Activated CD4-positive, alpha-beta T cell treated with anti-CD3 and anti-CD28 coated beads, Interleukin-2, amount 10 ng/mL, durations not matched to agents 7 days and 5 days (primary cell): ENCODE results near the gene RAB21. TPM values are rescaled to one million over a fixed set of nuclear protein-coding genes. Genes with fewer than 3 reads are reported as not detected.

Experiments
- CTCF ChIA-PET: fragments of 350-600 bp; sonication (Branson Sonifier 250); formaldehyde crosslinking; loops from one replicate; lab custom pipeline; 2021; ENCODE audit warnings: antibody characterized with exemption; lab: Charles Lee
- POLR2A ChIA-PET: fragments of 350-600 bp; sonication (Branson Sonifier 250); formaldehyde crosslinking; loops from one replicate; lab custom pipeline; 2021; ENCODE audit warnings: antibody characterized with exemption; lab: Charles Lee
- DNase-seq: peaks from one replicate; pipeline ENCODE4 v3.0.0-alpha.2; 2020
- H3K27ac Mint-ChIP-seq: one replicate; pipeline ENCODE4 v1.8.0; 2021; ENCODE audit warnings: mild to moderate bottlenecking, moderate library complexity, mixed read lengths
- H3K27me3 Mint-ChIP-seq: one replicate; pipeline ENCODE4 v1.8.0; 2021; ENCODE audit warnings: mixed read lengths
- H3K36me3 Mint-ChIP-seq: one replicate; pipeline ENCODE4 v1.8.0; 2021; ENCODE audit warnings: low read depth, mixed read lengths
- H3K4me1 Mint-ChIP-seq: one replicate; pipeline ENCODE4 v1.8.0; 2021; ENCODE audit warnings: mixed read lengths
- H3K4me3 Mint-ChIP-seq: one replicate; pipeline ENCODE4 v1.8.0; 2021; ENCODE audit warnings: mild to moderate bottlenecking, moderate library complexity, mixed read lengths
- H3K9me3 Mint-ChIP-seq: one replicate; pipeline ENCODE4 v1.8.0; 2021; ENCODE audit warnings: mixed read lengths
- total RNA-seq, 2 experiments: library from RNA; stranded (reverse); gene quantifications; one replicate each; pipeline ENCODE4 v1.2.3, GENCODE V29; 2021

RAB21 gene
- total RNA-seq, 2 experiments from 2014 or later, result 65.5 to 81.7 TPM

DNA sequence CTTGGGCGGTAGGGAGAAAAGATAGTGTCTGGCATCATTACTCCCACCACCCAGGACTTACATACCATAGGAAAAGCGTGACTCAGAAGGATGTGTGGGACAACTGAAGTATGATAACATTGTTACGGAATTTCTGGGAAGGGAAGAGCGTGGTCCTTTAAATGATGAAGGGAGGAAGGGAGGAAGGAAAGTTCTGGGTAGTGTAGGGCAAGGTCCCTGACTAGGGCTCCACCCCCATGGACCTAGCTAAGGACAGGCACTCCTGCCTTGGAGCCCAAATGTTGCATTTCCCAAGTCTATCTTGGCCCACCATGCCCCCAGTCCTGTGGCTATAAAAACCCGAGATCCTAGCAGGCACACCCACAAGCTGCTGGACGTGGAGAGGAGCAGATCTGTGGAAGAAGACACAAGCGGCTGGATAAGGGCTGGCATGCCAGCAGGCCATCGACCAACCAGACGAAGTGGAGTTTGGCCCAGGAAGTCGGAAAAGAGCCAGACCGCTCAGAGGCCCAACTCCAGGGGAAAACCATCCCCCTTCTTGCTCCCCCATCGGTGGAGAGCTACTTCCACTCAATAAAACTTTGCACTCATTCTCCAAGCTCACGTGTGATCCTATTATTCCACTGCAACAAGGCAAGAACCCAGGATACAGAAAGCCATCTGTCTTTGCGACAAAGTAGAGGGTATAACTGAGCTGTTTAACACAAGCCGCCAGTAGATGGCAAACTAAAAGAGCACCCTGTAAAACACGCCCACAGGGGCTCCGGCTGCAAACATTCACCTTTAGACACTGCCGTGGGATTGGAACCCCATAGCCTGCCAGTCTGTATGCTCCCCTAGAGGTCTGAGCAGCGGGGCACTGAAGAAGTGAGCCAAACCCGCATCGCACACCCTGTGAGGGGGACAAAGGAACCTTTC lies 23.0 kb upstream of the RAB21 start:
- Mint-ChIP-seq H3K4me3 (no peak overlapping the region), H3K36me3 (no peaks in the 10 kb centered on the region), H3K4me1 (no peaks in the 10 kb centered on the region), H3K9me3 (no peaks in the 10 kb centered on the region), H3K27ac (no peak overlapping the region), H3K27me3 (peaks cover under 1% of the 10 kb centered on the region)
- POLR2A ChIA-PET, result no interaction called here
- no peak for DNase-seq
- CTCF ChIA-PET, result no interaction called here

GRCh38 chr12:71732357-71732712 lies 22.3 kb upstream of the RAB21 start:
- CTCF ChIA-PET, result no interaction called here
- H3K36me3 Mint-ChIP-seq, result no peaks in the 10 kb centered on the region

GRCh38 chr12:71737197-71737596 lies 17.5 kb upstream of the RAB21 start:
- CTCF ChIA-PET, result interaction anchor here (2.0 kb wide), 1 partner anchor 10 kb away, joined by 5 read pairs; no protein-coding TSS in a partner anchor
- Mint-ChIP-seq H3K36me3 (no peaks in the 10 kb centered on the region), H3K27me3 (peaks cover 2% of the 10 kb centered on the region), H3K27ac (no peak overlapping the region), H3K9me3 (no peaks in the 10 kb centered on the region), H3K4me3 (no peak overlapping the region), H3K4me1 (no peaks in the 10 kb centered on the region)
- no peak for DNase-seq
- POLR2A ChIA-PET, result no interaction called here

More at GRCh38 chr12:71732357-71732712, 22.3 kb upstream of the RAB21 start:
- no peak overlapping the region for H3K27ac Mint-ChIP-seq
- POLR2A ChIA-PET, result no interaction called here
- DNase-seq, result no peak
- H3K9me3 Mint-ChIP-seq, result no peaks in the 10 kb centered on the region
- H3K4me1 Mint-ChIP-seq, result no peaks in the 10 kb centered on the region
- H3K4me3 Mint-ChIP-seq, result no peak overlapping the region
- H3K27me3 Mint-ChIP-seq, result peaks cover 2% of the 10 kb centered on the region

- Mint-ChIP-seq H3K27me3 (peaks cover 5% of the 10 kb centered on the region), H3K9me3 (no peaks in the 10 kb centered on the region), H3K4me3 (no peak overlapping the region), H3K27ac (no peak overlapping the region), H3K4me1 (no peaks in the 10 kb centered on the region), H3K36me3 (no peaks in the 10 kb centered on the region)
- POLR2A ChIA-PET, result no interaction called here
- CTCF ChIA-PET, result no interaction called here
- no peak for DNase-seq
Measured at GRCh38 chr12:71742998-71743397, 11.7 kb upstream of the RAB21 start.

GRCh38 chr12:71744522-71745300 lies 10.0 kb upstream of the RAB21 start:
- no peak for DNase-seq
- ChIA-PET CTCF (interaction anchor here (0.6 to 1.4 kb wide), 2 partner anchors 158 to 329 kb away, joined by 4 read pairs; no protein-coding TSS in a partner anchor), POLR2A (no interaction called here)
- no peaks in the 10 kb centered on the region for H3K36me3 Mint-ChIP-seq
- no peaks in the 10 kb centered on the region for H3K4me1 Mint-ChIP-seq
- H3K9me3 Mint-ChIP-seq, result no peaks in the 10 kb centered on the region
- no peak overlapping the region for H3K27ac Mint-ChIP-seq
- H3K27me3 Mint-ChIP-seq, result peaks cover 20% of the 10 kb centered on the region
- H3K4me3 Mint-ChIP-seq, result no peak overlapping the region

DNA sequence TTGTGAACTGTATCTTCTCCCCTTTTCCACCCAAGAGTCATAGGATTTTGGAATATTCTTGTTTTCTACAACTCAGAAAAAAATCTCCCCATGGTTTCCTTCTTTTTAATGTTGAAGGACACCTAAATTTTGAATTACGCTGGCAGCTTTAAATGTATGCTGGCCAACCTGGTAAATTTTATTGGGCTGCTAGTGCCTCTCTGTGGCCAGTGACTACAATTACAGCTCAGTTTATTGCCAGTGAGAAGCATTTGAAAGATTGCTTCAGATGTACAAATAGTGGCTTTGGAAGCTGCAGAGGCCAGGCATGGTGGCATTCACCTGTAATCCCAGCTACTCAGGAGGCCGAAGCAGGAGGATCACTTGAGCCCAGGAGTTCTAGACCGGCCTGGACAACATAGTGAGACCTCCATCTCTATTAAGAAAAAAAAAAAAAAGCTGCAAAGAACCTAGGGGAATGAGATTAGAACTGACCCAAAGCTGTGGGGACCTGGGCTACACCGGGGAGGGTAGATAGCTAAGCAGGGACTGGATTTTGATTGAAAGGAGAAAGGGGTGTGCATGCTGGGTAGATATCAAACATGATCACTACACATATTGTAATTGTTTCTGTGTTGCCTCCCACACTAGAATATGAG lies 7.6 kb upstream of the RAB21 start:
- Mint-ChIP-seq H3K4me3 (no peak overlapping the region), H3K27ac (no peak overlapping the region), H3K27me3 (peaks cover 39% of the 10 kb centered on the region), H3K4me1 (no peaks in the 10 kb centered on the region), H3K36me3 (no peaks in the 10 kb centered on the region), H3K9me3 (no peaks in the 10 kb centered on the region)
- POLR2A ChIA-PET, result interaction anchor here (1.0 kb wide), 1 partner anchor 83 kb away, joined by 3 read pairs; the partner anchor contains the start of genes THAP2 and ZFC3H1
- CTCF ChIA-PET, result interaction anchor here (0.6 to 2.3 kb wide), 12 partner anchors 9 to 332 kb away, joined by 3 to 10 read pairs (median 4); no protein-coding TSS in a partner anchor
- peak; percentile 57 for DNase-seq

DNA sequence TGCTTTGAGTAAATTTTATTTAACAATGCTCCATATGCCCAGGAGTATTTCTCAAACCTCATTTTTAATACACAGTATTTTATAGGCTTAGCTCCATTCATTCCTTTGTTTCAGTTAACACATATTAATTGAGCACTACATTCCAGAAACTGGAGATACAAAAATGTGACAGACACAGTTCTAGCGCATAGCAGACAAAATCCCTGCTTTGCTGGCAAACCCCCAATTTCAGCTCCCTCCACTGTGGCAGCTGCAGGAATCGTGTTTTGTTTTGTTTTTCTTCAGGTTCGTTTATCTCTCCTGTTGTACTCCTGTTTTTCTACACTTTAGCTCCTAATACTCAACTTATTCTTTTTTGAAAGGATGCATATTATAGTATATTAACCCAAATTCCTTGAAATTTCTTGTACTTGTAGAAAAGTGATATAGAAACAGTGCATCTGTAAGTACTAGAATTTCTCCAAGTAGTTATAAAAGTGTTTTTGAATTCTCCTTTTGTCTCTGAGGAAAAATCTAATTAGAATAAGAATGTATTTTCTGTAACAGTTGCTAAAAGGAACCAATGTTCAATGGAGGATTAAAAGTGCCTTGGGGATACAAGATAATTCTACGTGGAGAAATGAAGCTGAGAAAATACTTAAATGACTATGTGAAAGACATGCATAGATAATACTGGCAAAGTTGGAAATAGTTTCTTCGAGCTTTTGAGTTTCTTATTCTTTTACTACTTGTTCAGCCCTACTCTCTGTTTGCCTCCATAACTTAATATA lies 6.4 kb upstream of the RAB21 start:
- POLR2A ChIA-PET, result interaction anchor here (1.0 kb wide), 1 partner anchor 84 kb away, joined by 3 read pairs; the partner anchor contains the start of genes THAP2 and ZFC3H1
- H3K4me1 Mint-ChIP-seq, result no peaks in the 10 kb centered on the region
- peaks cover 42% of the 10 kb centered on the region for H3K27me3 Mint-ChIP-seq
- no peak overlapping the region for H3K4me3 Mint-ChIP-seq
- H3K9me3 Mint-ChIP-seq, result no peaks in the 10 kb centered on the region
- no peak overlapping the region for H3K27ac Mint-ChIP-seq
- no peak for DNase-seq
- no peaks in the 10 kb centered on the region for H3K36me3 Mint-ChIP-seq
- CTCF ChIA-PET, result interaction anchor here (1.3 to 2.3 kb wide), 5 partner anchors 8 to 333 kb away, joined by 3 to 10 read pairs (median 4); partner anchors contain the start of gene TMEM19

DNA sequence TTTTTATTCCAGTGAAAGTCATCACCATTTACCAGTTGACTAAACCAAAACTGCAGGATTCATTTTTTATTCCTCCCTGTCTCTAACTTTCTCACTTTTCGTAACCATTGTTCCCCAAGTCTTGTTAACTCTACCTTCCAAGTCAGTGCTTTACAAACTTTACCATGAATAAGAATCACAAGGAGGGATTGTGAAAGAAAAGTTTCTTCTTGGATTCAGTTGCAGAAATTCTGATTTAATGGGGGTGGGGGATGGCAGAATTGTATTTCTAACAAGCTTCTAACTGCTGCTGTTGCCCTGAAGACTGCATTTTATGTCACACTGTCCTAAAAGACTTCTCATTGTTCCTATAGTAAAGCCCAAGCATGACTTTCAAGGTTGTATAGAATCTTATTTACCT lies 5.0 kb upstream of the RAB21 start:
- no peak overlapping the region for H3K4me3 Mint-ChIP-seq

GRCh38 chr12:71752891-71753290 lies 1.8 kb upstream of the RAB21 start:
- POLR2A ChIA-PET, result no interaction called here
- Mint-ChIP-seq H3K4me3 (no peak overlapping the region), H3K27me3 (peaks cover 37% of the 10 kb centered on the region), H3K27ac (no peak overlapping the region), H3K9me3 (peaks cover 2% of the 10 kb centered on the region), H3K36me3 (peaks cover 17% of the 10 kb centered on the region), H3K4me1 (peaks cover 25% of the 10 kb centered on the region)
- CTCF ChIA-PET, result no interaction called here
- no peak for DNase-seq

More for the DNA sequence above, 5.0 kb upstream of the RAB21 start:
- ChIA-PET POLR2A (no interaction called here), CTCF (interaction anchor here (1.1 to 1.7 kb wide), 2 partner anchors 63 to 113 kb away, joined by 3 read pairs; partner anchors contain the start of gene TMEM19)
- no peak overlapping the region for H3K27ac Mint-ChIP-seq
- no peaks in the 10 kb centered on the region for H3K9me3 Mint-ChIP-seq
- no peak for DNase-seq
- peaks cover 42% of the 10 kb centered on the region for H3K27me3 Mint-ChIP-seq
- peaks cover 7% of the 10 kb centered on the region for H3K4me1 Mint-ChIP-seq
- no peaks in the 10 kb centered on the region for H3K36me3 Mint-ChIP-seq

GRCh38 chr12:71755146-71755892 lies 656 bp downstream of the RAB21 start:
- Mint-ChIP-seq H3K4me1 (peaks cover 37% of the 10 kb centered on the region), H3K9me3 (peaks cover 22% of the 10 kb centered on the region), H3K4me3 (peak overlapping the region; percentile 96), H3K36me3 (peaks cover 41% of the 10 kb centered on the region), H3K27ac (peak overlapping the region; percentile 97), H3K27me3 (peaks cover 17% of the 10 kb centered on the region)
- CTCF ChIA-PET, result interaction anchor here (1.3 to 1.5 kb wide), 2 partner anchors 14 to 25 kb away, joined by 4 read pairs; no protein-coding TSS in a partner anchor
- peak; percentile 46 for DNase-seq
- POLR2A ChIA-PET, result no interaction called here

- peak overlapping the region; percentile 97 for H3K27ac Mint-ChIP-seq
- ChIA-PET POLR2A (interaction anchor here (0.6 kb wide), 1 partner anchor 93 kb away, joined by 5 read pairs; no protein-coding TSS in a partner anchor), CTCF (interaction anchor here (0.7 kb wide), 2 partner anchors 9 to 130 kb away, joined by 3 to 4 read pairs; no protein-coding TSS in a partner anchor)
- H3K27me3 Mint-ChIP-seq, result peaks cover 11% of the 10 kb centered on the region
- H3K4me1 Mint-ChIP-seq, result peaks cover 43% of the 10 kb centered on the region
- peak overlapping the region; percentile 96 for H3K4me3 Mint-ChIP-seq
- DNase-seq, result no peak
- peaks cover 27% of the 10 kb centered on the region for H3K9me3 Mint-ChIP-seq
- peaks cover 49% of the 10 kb centered on the region for H3K36me3 Mint-ChIP-seq
Measured at GRCh38 chr12:71756054-71756690, 1.5 kb downstream of the RAB21 start.
